K562 (cell line): Measurements from ENCODE around the gene ZNF165. TPM values are rescaled to one million over a fixed set of nuclear protein-coding genes. Genes with fewer than 3 reads are reported as not detected.
A peak's percentile ranks its signal among the peaks of the same experiment; 100 is the strongest.

Source experiments
- ARHGAP35 ChIP-seq: fragments of 450-650 bp; IDR thresholded peaks from 2 replicates; pipeline ENCODE4 v1.6.1; 2018; ENCODE audit not compliant: partially characterized antibody
- BRCA1 ChIP-seq, 2 experiments: fragments of 450-650 bp in 1 of 2; sonication (generic) in 1 of 2; formaldehyde crosslinking in 1 of 2; IDR thresholded peaks; 2 replicates each; pipeline versions ENCODE4 v1.5.0 to v1.6.1; 2017 to 2020; ENCODE audit warnings: mild to moderate bottlenecking in 1 of 2, missing genetic modification reagents in 1 of 2
- BRD9 ChIP-seq: fragments of 450-650 bp; IDR thresholded peaks from 2 replicates; pipeline ENCODE4 v1.6.1; 2018; ENCODE audit warnings: low read depth; ENCODE audit not compliant: partially characterized antibody
- CHD1 ChIP-seq: fragments of 200-600 bp; sonication (generic); IDR thresholded peaks from one replicate; pipeline ENCODE4 v1.6.1; 2012; ENCODE audit warnings: mild to moderate bottlenecking, moderate library complexity, low read length, inconsistent platforms
- CREB1 ChIP-seq, 2 experiments: sonication (generic) in 1 of 2; formaldehyde crosslinking in 1 of 2; IDR thresholded peaks; 2 replicates each; pipeline versions ENCODE4 v1.6.1 to v1.8.0; 2012 to 2022; ENCODE audit warnings: inconsistent platforms in 1 of 2, mild to moderate bottlenecking in 1 of 2, missing genetic modification reagents in 1 of 2, moderate library complexity in 1 of 2
- ETS2 ChIP-seq: IDR thresholded peaks from 2 replicates; pipeline ENCODE4 v1.6.1; 2016; ENCODE audit warnings: borderline replicate concordance, missing genetic modification characterization, mild to moderate bottlenecking, moderate library complexity, missing compliant biosample characterization; ENCODE audit not compliant: poor library complexity, severe bottlenecking
- ETV6 ChIP-seq, 3 experiments: fragments of 150-350 bp in 1 of 3; sonication (generic) in 1 of 3; formaldehyde crosslinking in 1 of 3; IDR thresholded peaks; 2 replicates each; pipeline versions ENCODE4 v1.6.1 to v1.8.0; 2014 to 2022; ENCODE audit warnings: borderline replicate concordance in 2 of 3, low read depth in 2 of 3, antibody characterized with exemption in 1 of 3, low read length in 1 of 3, mild to moderate bottlenecking in 1 of 3, missing genetic modification reagents in 1 of 3
- FOXP1 ChIP-seq: sonication (generic); formaldehyde crosslinking; IDR thresholded peaks from 2 replicates; pipeline ENCODE4 v1.8.0; 2022; ENCODE audit warnings: mild to moderate bottlenecking, missing genetic modification reagents
- HNRNPK ChIP-seq: fragments of 200-400 bp; formaldehyde crosslinking; IDR thresholded peaks from one replicate; pipeline ENCODE4 v1.6.1; 2018; ENCODE audit warnings: mild to moderate bottlenecking, low read depth, low read length; ENCODE audit not compliant: poor library complexity, severe bottlenecking
- MCM5 ChIP-seq: fragments of 450-650 bp; IDR thresholded peaks from 2 replicates; pipeline ENCODE4 v1.6.1; 2016; ENCODE audit warnings: low read depth
- NFE2L1 ChIP-seq: fragments of 450-650 bp; IDR thresholded peaks from 2 replicates; pipeline ENCODE4 v1.6.1; 2016; ENCODE audit warnings: missing genetic modification characterization, low read depth, mild to moderate bottlenecking, missing compliant biosample characterization, moderate library complexity, borderline replicate concordance
- PHF8 ChIP-seq: fragments of 200-600 bp; sonication (generic); IDR thresholded peaks from 2 replicates; pipeline ENCODE4 v1.6.1; 2012; ENCODE audit warnings: mixed run types, mild to moderate bottlenecking, inconsistent platforms, low read length, moderate library complexity, borderline replicate concordance
- PRPF4 ChIP-seq: fragments of 200-400 bp; formaldehyde crosslinking; IDR thresholded peaks from one replicate; pipeline ENCODE4 v1.6.1; 2017; ENCODE audit warnings: low read length, low read depth, mild to moderate bottlenecking; ENCODE audit not compliant: insufficient read depth, poor library complexity, severe bottlenecking
- RFX1 ChIP-seq: fragments of 450-650 bp; IDR thresholded peaks from 2 replicates; pipeline ENCODE4 v1.6.1; 2016; ENCODE audit warnings: mild to moderate bottlenecking, moderate library complexity
- SRSF3 ChIP-seq: fragments of 200-400 bp; formaldehyde crosslinking; IDR thresholded peaks from 2 replicates; pipeline ENCODE4 v1.6.1; 2016; ENCODE audit warnings: mild to moderate bottlenecking, low read length, moderate library complexity; ENCODE audit not compliant: insufficient read depth
- ZNF23 ChIP-seq: fragments of 250-450 bp; sonication (Bioruptor Pico); IDR thresholded peaks from 2 replicates; pipeline ENCODE4 v1.4.0; 2020; ENCODE audit warnings: mild to moderate bottlenecking
- ZNF274 ChIP-seq: IDR thresholded peaks from 2 replicates; pipeline ENCODE4 v1.6.1; 2011; ENCODE audit warnings: low read depth, mild to moderate bottlenecking, low read length, moderate library complexity, borderline replicate concordance
- ZZZ3 ChIP-seq: fragments of 450-650 bp; IDR thresholded peaks from 2 replicates; pipeline ENCODE4 v1.6.1; 2016; ENCODE audit warnings: antibody characterized with exemption, mild to moderate bottlenecking, moderate library complexity
- polyA plus RNA-seq, 8 experiments: library from polyadenylated mRNA; depleted of rRNA in 4 of 8; stranded (reverse) in 5 of 8; unstranded in 3 of 8; fragments of >200 nt; fragmentation: Nextera tagmentation in 2 of 8; fragmentation: Illumina TruSeq in 1 of 8; extraction: Ambion mirVana in 2 of 8; extraction: Trizol in 1 of 8; gene quantifications; 2 replicates each; pipeline versions ENCODE4 v1.2.1 to v1.2.3, GENCODE V29; 2011 to 2014; ENCODE audit warnings: inconsistent platforms in 1 of 8, missing spikeins in 1 of 8
- total RNA-seq, 7 experiments: library from RNA; depleted of rRNA in 6 of 7; stranded (reverse); fragments of >200 nt in 6 of 7; fragmentation: Illumina TruSeq in 2 of 7; extraction: Trizol in 2 of 7; gene quantifications; 2 replicates each; pipeline versions ENCODE4 v1.2.1 to v1.2.3, GENCODE V29; 2011 to 2021; ENCODE audit warnings: low replicate concordance in 1 of 7
- TF ChIP-seq, protein P1 (sequence below): sonication (generic); formaldehyde crosslinking; IDR thresholded peaks from 2 replicates; pipeline ENCODE4 v1.8.0; 2023; ENCODE audit warnings: mild to moderate bottlenecking, missing genetic modification reagents
- TF ChIP-seq, protein P2 (sequence below): fragments of 250-450 bp; sonication (Bioruptor Pico); IDR thresholded peaks from 2 replicates; pipeline ENCODE4 v1.6.1; 2021; ENCODE audit warnings: mild to moderate bottlenecking
- TF ChIP-seq, protein P3 (sequence below), 2 experiments: IDR thresholded peaks; 2 replicates each; pipeline ENCODE4 v1.6.1; 2012; ENCODE audit warnings: improper control_type of control experiment in 2 of 2, low read depth in 2 of 2, low read length in 2 of 2, borderline replicate concordance in 1 of 2

Gene ZNF165
- total and polyA plus RNA-seq, 9 of the 15 experiments (the other 6 are each of a cell fraction or from before 2014, with no cell fraction given), result 0.82 to 3.6 (median 1.2) TPM

GRCh38 chr6:28136585-28137504 is 56.5 kb downstream of the ZNF165 start (continued):
- TF ChIP-seq, protein P1, sequence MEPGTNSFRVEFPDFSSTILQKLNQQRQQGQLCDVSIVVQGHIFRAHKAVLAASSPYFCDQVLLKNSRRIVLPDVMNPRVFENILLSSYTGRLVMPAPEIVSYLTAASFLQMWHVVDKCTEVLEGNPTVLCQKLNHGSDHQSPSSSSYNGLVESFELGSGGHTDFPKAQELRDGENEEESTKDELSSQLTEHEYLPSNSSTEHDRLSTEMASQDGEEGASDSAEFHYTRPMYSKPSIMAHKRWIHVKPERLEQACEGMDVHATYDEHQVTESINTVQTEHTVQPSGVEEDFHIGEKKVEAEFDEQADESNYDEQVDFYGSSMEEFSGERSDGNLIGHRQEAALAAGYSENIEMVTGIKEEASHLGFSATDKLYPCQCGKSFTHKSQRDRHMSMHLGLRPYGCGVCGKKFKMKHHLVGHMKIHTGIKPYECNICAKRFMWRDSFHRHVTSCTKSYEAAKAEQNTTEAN (CRISPR knock-in tag), result no peak; the same call in 1 of the 2 replicates
- TF ChIP-seq BRCA1 (IDR thresholded peaks at IDR 0.05) (no peak), BRCA1 (CRISPR knock-in tag; IDR thresholded peaks at IDR 0.05) (no peak), PHF8 (peak; percentile 87), MCM5 (no peak), RFX1 (0 out of 2 replicates have a peak, but pooled peaks have one; percentile 31), ZZZ3 (peak; percentile 76; the same call in 1 of the 2 replicates), ZNF274 (no peak), CREB1 (IDR thresholded peaks at IDR 0.05) (peak; percentile 71; the same call in 1 of the 2 replicates), CREB1 (CRISPR knock-in tag; IDR thresholded peaks at IDR 0.05) (peak; percentile 55; the same call in 1 of the 2 replicates), SRSF3 (no peak), BRD9 (peak; percentile 82), ETS2 (no peak), NFE2L1 (tag) (no peak; the same call in 1 of the 2 replicates), ZNF23 (CRISPR knock-in tag) (no peak), ARHGAP35 (no peak), ETV6 (IDR thresholded peaks at IDR 0.05; ENCODE audit: borderline replicate concordance in 1 of 2, low read depth in 2 of 2, low read length in 1 of 2) (peak in 1 of 2 experiments; percentile 74; a peak in 1 of 4 replicates), ETV6 (CRISPR knock-in tag; IDR thresholded peaks at IDR 0.05; ENCODE audit: borderline replicate concordance) (no peak), HNRNPK (no peak), PRPF4 (no peak), FOXP1 (CRISPR knock-in tag) (peak; percentile 81; the same call in 1 of the 2 replicates), CHD1 (peak; percentile 13)
- TF ChIP-seq, protein P2, sequence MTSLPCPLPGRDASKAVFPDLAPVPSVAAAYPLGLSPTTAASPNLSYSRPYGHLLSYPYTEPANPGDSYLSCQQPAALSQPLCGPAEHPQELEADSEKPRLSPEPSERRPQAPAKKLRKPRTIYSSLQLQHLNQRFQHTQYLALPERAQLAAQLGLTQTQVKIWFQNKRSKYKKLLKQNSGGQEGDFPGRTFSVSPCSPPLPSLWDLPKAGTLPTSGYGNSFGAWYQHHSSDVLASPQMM, result no peak
- TF ChIP-seq, protein P3, sequence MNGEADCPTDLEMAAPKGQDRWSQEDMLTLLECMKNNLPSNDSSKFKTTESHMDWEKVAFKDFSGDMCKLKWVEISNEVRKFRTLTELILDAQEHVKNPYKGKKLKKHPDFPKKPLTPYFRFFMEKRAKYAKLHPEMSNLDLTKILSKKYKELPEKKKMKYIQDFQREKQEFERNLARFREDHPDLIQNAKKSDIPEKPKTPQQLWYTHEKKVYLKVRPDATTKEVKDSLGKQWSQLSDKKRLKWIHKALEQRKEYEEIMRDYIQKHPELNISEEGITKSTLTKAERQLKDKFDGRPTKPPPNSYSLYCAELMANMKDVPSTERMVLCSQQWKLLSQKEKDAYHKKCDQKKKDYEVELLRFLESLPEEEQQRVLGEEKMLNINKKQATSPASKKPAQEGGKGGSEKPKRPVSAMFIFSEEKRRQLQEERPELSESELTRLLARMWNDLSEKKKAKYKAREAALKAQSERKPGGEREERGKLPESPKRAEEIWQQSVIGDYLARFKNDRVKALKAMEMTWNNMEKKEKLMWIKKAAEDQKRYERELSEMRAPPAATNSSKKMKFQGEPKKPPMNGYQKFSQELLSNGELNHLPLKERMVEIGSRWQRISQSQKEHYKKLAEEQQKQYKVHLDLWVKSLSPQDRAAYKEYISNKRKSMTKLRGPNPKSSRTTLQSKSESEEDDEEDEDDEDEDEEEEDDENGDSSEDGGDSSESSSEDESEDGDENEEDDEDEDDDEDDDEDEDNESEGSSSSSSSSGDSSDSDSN (IDR thresholded peaks at IDR 0.05; ENCODE audit: borderline replicate concordance in 1 of 2, low read depth in 2 of 2, low read length in 2 of 2), result peak; percentile 87 to 98; a peak in 3 of 4 replicates
